HCT116 (cell line): ENCODE results near the gene GPRC5A. TPM values are rescaled to one million over a fixed set of nuclear protein-coding genes. Genes with fewer than 3 reads are reported as not detected.

Source experiments
- ATAC-seq: fragments of 200-7000 bp; cut with Tn5 transposase; 2 replicates; pipeline ENCODE4 v1.9.1; 2020; ENCODE audit warnings: mild to moderate bottlenecking, moderate library complexity
- BruUV-seq: library from RNA; stranded (reverse); fragments of 400-500 nt; replicated peaks from 2 replicates; lab custom pipeline; 2021; lab: Mats Ljungman, UMichigan
- CTCF ChIA-PET: fragments of 300-600 bp; sonication (Branson Sonifier 250); formaldehyde crosslinking; loops from one replicate; lab custom pipeline; 2021; ENCODE audit warnings: antibody characterized with exemption; lab: Charles Lee
- POLR2A ChIA-PET: fragments of 300-600, 350-600 bp; sonication (Branson Sonifier 250); formaldehyde crosslinking; loops from one replicate; lab custom pipeline; 2021; ENCODE audit warnings: antibody characterized with exemption; lab: Charles Lee
- RAD21 ChIA-PET, 2 experiments: fragments of 300-600 bp; sonication (Branson Sonifier 250); formaldehyde crosslinking; loops; one replicate each; lab custom pipeline; 2023; ENCODE audit warnings: low total read pairs in 2 of 2; ENCODE audit not compliant: uncharacterized antibody in 2 of 2, unreplicated experiment in 2 of 2, low non-redundant PET in 1 of 2; lab: Charles Lee
- DNase-seq: peaks from one replicate; pipeline ENCODE4 v3.0.0-alpha.2; 2010; ENCODE audit warnings: low read depth, low spot score
- H2AFZ ChIP-seq: fragments of 200-600 bp; shearing (Covaris generic), sonication (generic); 2 replicates; pipeline ENCODE4 v1.6.1; 2017; ENCODE audit warnings: low read depth, mixed run types, mixed read lengths, antibody characterized with exemption, low read length; ENCODE audit not compliant: poor library complexity, severe bottlenecking
- H3K27ac ChIP-seq: 2 replicates; pipeline ENCODE4 v1.5.1; 2012; ENCODE audit warnings: low read depth, low read length
- H3K27me3 ChIP-seq: fragments of 200-600 bp; sonication (generic); 2 replicates; pipeline ENCODE4 v1.6.1; 2016; ENCODE audit warnings: mixed run types, low read length, mixed read lengths; ENCODE audit not compliant: insufficient read depth
- H3K36me3 ChIP-seq, 2 experiments: fragments of 200-500 bp in 1 of 2; fragments of 200-600 bp in 1 of 2; sonication (Bioruptor generic) in 1 of 2; sonication (generic) in 1 of 2; 2 replicates each; pipeline versions ENCODE4 v1.5.1 to v1.6.1; 2014 to 2016; ENCODE audit warnings: low read length in 2 of 2, inconsistent platforms in 1 of 2, mixed read lengths in 1 of 2, mixed run types in 1 of 2; ENCODE audit not compliant: insufficient read depth in 2 of 2, control insufficient read depth in 1 of 2
- H3K4me1 ChIP-seq, 2 experiments: fragments of 200-600 bp in 1 of 2; sonication (generic) in 1 of 2; 2 replicates each; pipeline versions ENCODE4 v1.5.1 to v1.6.1; 2012 to 2017; ENCODE audit warnings: low read length in 2 of 2, inconsistent platforms in 1 of 2, mild to moderate bottlenecking in 1 of 2, mixed read lengths in 1 of 2, mixed run types in 1 of 2, moderate library complexity in 1 of 2; ENCODE audit not compliant: insufficient read depth in 2 of 2, control insufficient read depth in 1 of 2
- H3K4me2 ChIP-seq: fragments of 200-600 bp; sonication (generic); 2 replicates; pipeline ENCODE4 v1.6.1; 2017; ENCODE audit warnings: mixed run types, low read length, mixed read lengths
- H3K4me3 ChIP-seq, 2 experiments: fragments of 200-600 bp in 1 of 2; sonication (generic) in 1 of 2; replicated peaks in 1 of 2; 2 replicates each; pipeline ENCODE4 v1.5.1; 2011 to 2016; ENCODE audit warnings: low read length in 2 of 2, control low read depth in 1 of 2, low read depth in 1 of 2, mild to moderate bottlenecking in 1 of 2, mixed read lengths in 1 of 2, mixed run types in 1 of 2
- H3K79me2 ChIP-seq: fragments of 200-600 bp; sonication (generic); 2 replicates; pipeline ENCODE4 v1.6.1; 2017; ENCODE audit warnings: mild to moderate bottlenecking, mixed run types, low read length, moderate library complexity, mixed read lengths; ENCODE audit not compliant: insufficient read depth
- H3K9ac ChIP-seq: fragments of 200-600 bp; sonication (generic); 2 replicates; pipeline ENCODE4 v1.6.1; 2016; ENCODE audit warnings: low read length, mixed read lengths
- H3K9me2 ChIP-seq: fragments of 200-600 bp; sonication (generic), shearing (Covaris generic); 2 replicates; pipeline ENCODE4 v1.6.1; 2017; ENCODE audit warnings: mixed run types, mild to moderate bottlenecking, moderate library complexity; ENCODE audit not compliant: insufficient read depth
- H3K9me3 ChIP-seq, 2 experiments: fragments of 200-500 bp in 1 of 2; fragments of 200-600 bp in 1 of 2; sonication (Bioruptor generic) in 1 of 2; sonication (generic) in 1 of 2; 2 replicates each; pipeline ENCODE4 v1.6.1; 2014 to 2017; ENCODE audit warnings: low read length in 2 of 2, mixed read lengths in 2 of 2, inconsistent platforms in 1 of 2, low read depth in 1 of 2, mild to moderate bottlenecking in 1 of 2, mixed run types in 1 of 2, moderate library complexity in 1 of 2; ENCODE audit not compliant: control insufficient read depth in 1 of 2, insufficient read depth in 1 of 2
- H4K20me1 ChIP-seq: fragments of 200-600 bp; sonication (generic), shearing (Covaris generic); 2 replicates; pipeline ENCODE4 v1.6.1; 2017; ENCODE audit warnings: mixed run types, mild to moderate bottlenecking, moderate library complexity; ENCODE audit not compliant: insufficient read depth
- CEBPB ChIP-seq: IDR thresholded peaks from 2 replicates; pipeline ENCODE4 v1.6.1; 2012; ENCODE audit warnings: low read depth
- EZH2 ChIP-seq: fragments of 200-600 bp; sonication (generic); IDR thresholded peaks from 2 replicates; pipeline ENCODE4 v1.6.1; 2017; ENCODE audit warnings: antibody characterized with exemption, mixed run types
- EZH2phosphoT487 ChIP-seq: fragments of 200-600 bp; IDR thresholded peaks from 2 replicates; pipeline ENCODE4 v1.6.1; 2018; ENCODE audit warnings: antibody characterized with exemption, borderline replicate concordance
- FOSL1 ChIP-seq: IDR thresholded peaks from 2 replicates; pipeline ENCODE4 v1.6.1; 2012; ENCODE audit warnings: low read depth
- JUND ChIP-seq: IDR thresholded peaks from 2 replicates; pipeline ENCODE4 v1.6.1; 2012
- RAD21 ChIP-seq: IDR thresholded peaks from 2 replicates; pipeline ENCODE4 v1.6.1; 2012; ENCODE audit warnings: low read depth, mild to moderate bottlenecking
- REST ChIP-seq: IDR thresholded peaks from 2 replicates; pipeline ENCODE4 v1.6.1; 2012; ENCODE audit warnings: low read depth
- SP1 ChIP-seq: IDR thresholded peaks from 2 replicates; pipeline ENCODE4 v1.6.1; 2012; ENCODE audit warnings: low read depth
- YY1 ChIP-seq: IDR thresholded peaks from 2 replicates; pipeline ENCODE4 v1.6.1; 2011; ENCODE audit warnings: low read length, low read depth, moderate library complexity, mild to moderate bottlenecking; ENCODE audit not compliant: insufficient replicate concordance; ENCODE audit errors: extremely low read depth
- ZFX ChIP-seq: fragments of 450-650 bp; IDR thresholded peaks from 2 replicates; pipeline ENCODE4 v1.6.1; 2017
- ZNF274 ChIP-seq: fragments of 200-500 bp; sonication (Bioruptor generic); IDR thresholded peaks from 2 replicates; pipeline ENCODE4 v1.6.1; 2014; ENCODE audit warnings: mild to moderate bottlenecking, low read depth, low read length, inconsistent platforms
- intact Hi-C: fragments of 100-400 bp; cut with micrococcal nuclease; formaldehyde crosslinking; loops from 2 replicates; pipeline ENCODE4 v1.10.0; 2022
- total RNA-seq: library from RNA; stranded (reverse); gene quantifications from one replicate; pipeline ENCODE4 v1.2.1, GENCODE V29; 2021; ENCODE audit not compliant: unreplicated experiment
- TF ChIP-seq, protein P1 (sequence below): IDR thresholded peaks from 2 replicates; pipeline ENCODE4 v1.6.1; 2012

GPRC5A gene
- total RNA-seq, 1 experiment from 2014 or later = 305 TPM

DNA sequence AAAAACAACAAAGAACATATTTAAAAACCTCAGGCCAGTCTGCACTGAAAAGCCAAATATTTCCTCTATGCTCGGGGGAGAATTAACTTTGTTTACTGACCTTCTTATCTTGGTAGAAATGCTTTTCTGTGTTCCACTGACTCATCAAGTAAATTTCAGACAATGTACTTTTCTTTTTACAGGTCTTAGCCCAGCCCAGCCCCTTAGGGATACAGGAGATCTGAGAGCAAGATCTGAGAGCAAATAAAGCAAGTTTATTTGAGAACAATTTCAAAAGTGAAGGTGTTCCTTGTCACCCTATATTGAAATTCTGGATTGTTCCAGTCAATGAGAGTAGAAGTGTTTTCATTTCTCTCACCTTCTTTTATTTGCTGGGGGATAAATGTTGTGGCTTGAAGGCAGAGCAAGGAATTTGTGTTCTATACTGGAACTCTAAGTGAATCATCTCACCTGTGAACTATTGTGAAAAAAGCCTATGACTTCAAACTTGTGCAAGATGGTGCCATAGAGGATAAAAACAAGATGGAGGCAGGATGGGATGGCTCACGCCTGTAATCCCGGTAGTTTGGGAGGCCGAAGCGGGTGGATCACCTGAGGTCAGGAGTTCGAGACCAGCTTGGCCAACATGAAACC lies 7.9 kb upstream of the GPRC5A start:
- ATAC-seq (peak; percentile 13; the same call in 1 of the 2 replicates), DNase-seq (no peak)
- RAD21 ChIA-PET = no interaction called here
- H3K4me3 ChIP-seq = peak overlapping the region in 1 of 2 experiments; percentile 52; a peak in 1 of 4 replicates
- peak; percentile 77 for TF ChIP-seq YY1
- no peak for TF ChIP-seq JUND
- no peaks in the 10 kb centered on the region; the same call in 1 of the 2 replicates for H3K79me2 ChIP-seq
- H2AFZ ChIP-seq = no peak overlapping the region
- intact Hi-C loops = no loop called here
- peak overlapping the region; percentile 90 for H3K4me2 ChIP-seq
- peak overlapping the region; percentile 70 for H3K9ac ChIP-seq
- H3K9me2 ChIP-seq = no peaks in the 10 kb centered on the region
- H4K20me1 ChIP-seq = no peaks in the 10 kb centered on the region
- peak overlapping the region; percentile 82 for H3K27ac ChIP-seq
- CTCF ChIA-PET = no interaction called here
- no peaks in the 10 kb centered on the region for H3K27me3 ChIP-seq
- POLR2A ChIA-PET = interaction anchor here (0.7 to 2.0 kb wide), 5 partner anchors 8 to 365 kb away, joined by 3 to 15 read pairs (median 4); partner anchors contain the start of gene GPRC5A
- no peaks in the 10 kb centered on the region for H3K36me3 ChIP-seq
- H3K4me1 ChIP-seq = peaks cover 85 to 100% of the 10 kb centered on the region in 2 experiments
- no peaks in the 10 kb centered on the region for H3K9me3 ChIP-seq
- BruUV-seq = no TSS peak

GRCh38 chr12:12885096-12885792 lies 6.1 kb upstream of the GPRC5A start:
- H2AFZ ChIP-seq = no peak overlapping the region
- intact Hi-C loops = no loop called here
- H3K9me2 ChIP-seq = no peaks in the 10 kb centered on the region
- DNase-seq (no peak), ATAC-seq (peak; percentile 27; the same call in 1 of the 2 replicates)
- H3K4me2 ChIP-seq = peak overlapping the region; percentile 40
- H3K36me3 ChIP-seq = no peaks in the 10 kb centered on the region
- no peaks in the 10 kb centered on the region for H3K27me3 ChIP-seq
- RAD21 ChIA-PET = no interaction called here
- no peaks in the 10 kb centered on the region; the same call in 1 of the 2 replicates for H3K79me2 ChIP-seq
- CTCF ChIA-PET = no interaction called here
- POLR2A ChIA-PET = no interaction called here
- H3K27ac ChIP-seq = peak overlapping the region; percentile 82
- peaks cover 80 to 100% of the 10 kb centered on the region in 2 experiments for H3K4me1 ChIP-seq
- no TSS peak for BruUV-seq
- H4K20me1 ChIP-seq = no peaks in the 10 kb centered on the region
- H3K9ac ChIP-seq = peak overlapping the region; percentile 48
- no peak overlapping the region for H3K4me3 ChIP-seq
- H3K9me3 ChIP-seq = no peaks in the 10 kb centered on the region
- TF ChIP-seq ZFX = no peak
- TF ChIP-seq ZNF274 = no peak
- TF ChIP-seq JUND = no peak
- no peak for TF ChIP-seq EZH2
- TF ChIP-seq FOSL1 = no peak
- TF ChIP-seq RAD21 = no peak
- TF ChIP-seq, protein P1, sequence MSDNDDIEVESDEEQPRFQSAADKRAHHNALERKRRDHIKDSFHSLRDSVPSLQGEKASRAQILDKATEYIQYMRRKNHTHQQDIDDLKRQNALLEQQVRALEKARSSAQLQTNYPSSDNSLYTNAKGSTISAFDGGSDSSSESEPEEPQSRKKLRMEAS = no peak
- TF ChIP-seq CEBPB = no peak
- no peak for TF ChIP-seq SP1
- TF ChIP-seq REST = no peak
- no peak for TF ChIP-seq EZH2phosphoT487
